Choroid plexus epithelial cell (primary cell): ENCODE data around the gene SNCAIP.

Source experiments
- DNase-seq: peaks from one replicate; pipeline ENCODE4 v3.0.0-alpha.2; 2010; ENCODE audit warnings: low read depth
- H3K4me3 ChIP-seq: 2 replicates; pipeline ENCODE4 v1.5.1; 2011; ENCODE audit warnings: low read depth, mild to moderate bottlenecking, control low read depth, low read length, moderate library complexity
- CTCF ChIP-seq: conservative IDR thresholded peaks from 2 replicates; pipeline ENCODE4 v1.5.1; 2011; ENCODE audit warnings: low read depth, mild to moderate bottlenecking, control low read depth, inconsistent platforms, low read length, moderate library complexity

The SNCAIP gene

GRCh38 chr5:122457178-122457826 lies 145.3 kb downstream of the SNCAIP start:
- no peak overlapping the region for H3K4me3 ChIP-seq
- no peak for TF ChIP-seq CTCF

GRCh38 chr5:122458278-122458872 lies 146.3 kb downstream of the SNCAIP start:
- DNase-seq = peak; percentile 47
- TF ChIP-seq CTCF = peak; percentile 64
- no peak overlapping the region for H3K4me3 ChIP-seq

More at GRCh38 chr5:122457178-122457826, 145.3 kb downstream of the SNCAIP start:
- DNase-seq = no peak

- H3K4me3 ChIP-seq = no peak overlapping the region
- no peak for DNase-seq
- no peak for TF ChIP-seq CTCF
These were observed 150.4 kb downstream of the SNCAIP start for GRCh38 chr5:122462486-122462885.

- H3K4me3 ChIP-seq = no peak overlapping the region
- TF ChIP-seq CTCF = no peak
- DNase-seq = peak; percentile 58
These were observed 151.2 kb downstream of the SNCAIP start for GRCh38 chr5:122463221-122463620.

GRCh38 chr5:122464191-122464590 lies 152.2 kb downstream of the SNCAIP start:
- DNase-seq = no peak
- TF ChIP-seq CTCF = no peak

GRCh38 chr5:122465031-122465577 lies 153.1 kb downstream of the SNCAIP start:
- no peak for TF ChIP-seq CTCF

More at GRCh38 chr5:122464191-122464590, 152.2 kb downstream of the SNCAIP start:
- H3K4me3 ChIP-seq = no peak overlapping the region

More at GRCh38 chr5:122465031-122465577, 153.1 kb downstream of the SNCAIP start:
- H3K4me3 ChIP-seq = no peak overlapping the region
- DNase-seq = no peak
